RKO (cell line): ENCODE measurements around the gene ALPP.
"Not testable (repeated sequence)": the region's sequence is repeated elsewhere in the genome, so short reads cannot be mapped to it uniquely, and the experiment has no call there.

Experiments used
- DNase-seq: peaks from one replicate; pipeline ENCODE4 v3.0.0-alpha.2; 2016; ENCODE audit warnings: low spot score

Gene ALPP

GRCh38 chr2:232406556-232407310, 28.2 kb downstream of the ALPP start, which contains the start of gene ALPG:
ALPG (plus strand) TSS chr2:232406844; CDS start chr2:232406895, 51 bp downstream.
- no peak for DNase-seq

- not testable (repeated sequence) for DNase-seq
Observed at GRCh38 chr2:232407428-232408150, 29.0 kb downstream of the ALPP start.

GRCh38 chr2:232408269-232408668, 29.7 kb downstream of the ALPP start:
- not testable (repeated sequence) for DNase-seq

GRCh38 chr2:232409617-232410016, 31.1 kb downstream of the ALPP start:
- DNase-seq = not testable (repeated sequence)

- no peak for DNase-seq
Observed at GRCh38 chr2:232410238-232410900, 31.8 kb downstream of the ALPP start.

GRCh38 chr2:232411901-232412629, 33.5 kb downstream of the ALPP start:
- DNase-seq = no peak

- DNase-seq = no peak
Observed at GRCh38 chr2:232412986-232413385, 34.4 kb downstream of the ALPP start.

GRCh38 chr2:232415138-232415690, 36.7 kb downstream of the ALPP start:
- DNase-seq = no peak

- no peak for DNase-seq
Observed at GRCh38 chr2:232415736-232416520, 37.4 kb downstream of the ALPP start.

- no peak for DNase-seq
Observed at GRCh38 chr2:232416521-232417470, 38.2 kb downstream of the ALPP start.

- no peak for DNase-seq
Observed at GRCh38 chr2:232417489-232417888, 38.9 kb downstream of the ALPP start.

GRCh38 chr2:232418056-232418455, 39.5 kb downstream of the ALPP start:
- no peak for DNase-seq

GRCh38 chr2:232418466-232419244, 40.1 kb downstream of the ALPP start:
- DNase-seq = no peak

- DNase-seq = no peak
Observed at GRCh38 chr2:232419245-232420072, 40.9 kb downstream of the ALPP start.

GRCh38 chr2:232420073-232420454, 41.5 kb downstream of the ALPP start:
- no peak for DNase-seq

- no peak for DNase-seq
Observed at GRCh38 chr2:232420463-232421188, 42.1 kb downstream of the ALPP start.

- no peak for DNase-seq
Observed at GRCh38 chr2:232421189-232421785, 42.7 kb downstream of the ALPP start.
